GM21423 (cell line): ENCODE data around the gene IGLON5.
A peak's percentile ranks its signal among the peaks of the same experiment; 100 is the strongest.

Source experiments
- ATAC-seq: cut with Tn5 transposase; IDR thresholded peaks from one replicate; pipeline ENCODE4 v1.9.1; 2021; ENCODE audit warnings: mild to moderate bottlenecking, moderate library complexity; ENCODE audit not compliant: unreplicated experiment

Gene IGLON5

GRCh38 chr19:51361239-51361638, 49.8 kb downstream of the IGLON5 start:
- ATAC-seq = no peak

DNA sequence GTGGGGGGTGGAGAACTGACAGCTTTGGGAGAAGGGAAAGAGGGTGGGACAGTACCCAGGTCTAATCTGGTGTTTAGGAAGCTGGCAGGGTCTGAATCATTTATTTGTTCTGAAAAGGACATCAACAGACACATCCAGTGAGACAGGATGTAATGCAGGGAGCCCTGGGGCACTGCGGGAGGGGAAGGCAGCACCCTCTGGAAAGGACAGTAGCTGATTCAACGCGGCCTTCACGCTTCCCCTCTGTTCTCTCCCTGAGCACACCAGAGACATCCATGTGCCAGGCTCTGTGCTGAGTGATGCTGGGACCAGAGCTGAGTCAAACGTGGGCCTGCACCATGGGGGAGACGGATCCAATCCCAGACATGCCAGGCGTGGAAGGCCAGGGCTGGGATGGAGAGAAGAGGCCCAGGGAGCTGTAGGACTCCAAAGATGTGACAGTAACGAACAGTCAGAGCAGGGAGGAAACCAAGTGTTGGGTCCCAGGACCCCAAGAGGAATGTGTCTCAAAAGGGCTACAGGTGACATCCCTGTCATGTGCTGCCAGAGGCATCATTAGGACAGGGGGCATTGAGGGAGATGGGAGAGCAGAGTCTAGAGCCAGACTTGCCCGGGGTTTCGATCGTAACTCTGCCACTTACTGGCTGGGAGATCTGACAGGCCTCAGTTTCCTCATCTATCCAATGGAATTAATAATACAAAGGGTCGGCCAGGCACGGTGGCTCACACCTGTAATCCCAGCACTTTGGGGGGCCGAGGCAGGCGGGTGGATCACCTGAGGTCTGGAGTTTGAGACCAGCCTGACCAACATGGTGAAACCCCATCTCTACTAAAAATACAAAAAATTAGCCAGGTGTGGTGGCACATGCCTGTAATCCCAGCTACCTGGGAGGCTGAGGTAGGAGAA, 53.0 kb downstream of the IGLON5 start:
- no peak for ATAC-seq

GRCh38 chr19:51365211-51365964, 53.9 kb downstream of the IGLON5 start:
- no peak for ATAC-seq

- ATAC-seq = no peak
These were observed 54.5 kb downstream of the IGLON5 start, which contains the start of gene ETFB for GRCh38 chr19:51365965-51366388. ETFB (minus strand) TSS chr19:51366388; CDS start chr19:51366326, 62 bp downstream.

DNA sequence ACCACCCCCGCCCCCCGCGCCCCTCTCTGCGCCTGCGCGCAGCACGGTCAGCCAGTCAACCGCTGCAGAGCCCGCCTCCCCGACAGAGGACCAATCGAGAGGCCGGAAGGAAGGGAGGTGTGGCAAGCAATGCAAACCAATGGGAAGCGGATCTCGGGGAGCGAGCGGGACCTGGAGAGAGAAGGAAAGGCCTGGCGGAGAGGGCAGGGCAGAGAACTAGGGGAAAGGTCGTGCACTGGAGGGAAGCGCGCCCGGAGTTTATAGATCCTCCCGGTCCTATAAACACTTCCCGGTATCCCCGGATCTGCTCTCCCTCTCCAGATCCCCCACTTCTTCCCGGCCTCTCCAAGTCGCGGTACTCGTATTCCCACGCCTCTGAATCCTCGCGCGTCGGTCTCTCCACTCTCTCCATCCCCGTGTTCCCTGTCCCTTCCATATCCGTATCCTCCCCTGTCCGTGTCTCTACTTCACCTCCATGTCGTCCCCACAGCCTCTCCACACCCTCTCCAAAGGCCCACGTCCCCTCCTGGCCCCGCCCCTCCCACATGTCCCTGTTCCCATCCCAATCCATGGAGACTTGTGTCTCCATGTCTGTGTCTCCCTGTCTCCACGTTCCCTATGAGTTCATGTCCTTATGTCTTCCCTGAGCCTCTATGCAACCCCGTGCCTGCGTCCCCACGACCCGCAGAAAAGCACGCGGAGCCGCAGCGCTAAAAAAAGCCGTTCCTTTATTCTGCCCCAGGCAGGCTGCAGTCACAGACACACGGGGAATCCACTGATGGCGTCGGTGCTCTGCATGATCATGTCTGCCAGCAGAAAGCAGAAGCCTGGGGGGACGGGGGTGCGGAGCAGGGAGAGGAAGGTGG, 55.2 kb downstream of the IGLON5 start:
- ATAC-seq = peak; percentile 51

DNA sequence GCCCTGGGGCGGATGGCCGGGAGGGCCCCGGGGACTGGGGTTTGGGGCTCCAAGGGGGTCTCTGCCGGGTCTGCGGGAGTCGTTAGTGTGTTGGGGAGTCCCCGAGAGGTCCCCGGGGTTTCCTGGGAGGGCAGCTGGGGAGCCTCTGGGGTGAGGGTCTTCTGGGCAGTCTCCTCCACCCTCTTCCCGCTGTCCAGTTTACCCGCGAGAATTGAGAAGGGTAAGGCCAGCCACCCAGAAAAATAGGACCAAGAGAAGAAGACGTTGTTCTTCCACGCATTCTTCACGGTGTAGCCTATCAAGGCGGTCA, 55.8 kb downstream of the IGLON5 start:
- ATAC-seq = peak; percentile 7

- peak; percentile 66 for ATAC-seq
These were observed 56.3 kb downstream of the IGLON5 start for GRCh38 chr19:51367565-51368365.

DNA sequence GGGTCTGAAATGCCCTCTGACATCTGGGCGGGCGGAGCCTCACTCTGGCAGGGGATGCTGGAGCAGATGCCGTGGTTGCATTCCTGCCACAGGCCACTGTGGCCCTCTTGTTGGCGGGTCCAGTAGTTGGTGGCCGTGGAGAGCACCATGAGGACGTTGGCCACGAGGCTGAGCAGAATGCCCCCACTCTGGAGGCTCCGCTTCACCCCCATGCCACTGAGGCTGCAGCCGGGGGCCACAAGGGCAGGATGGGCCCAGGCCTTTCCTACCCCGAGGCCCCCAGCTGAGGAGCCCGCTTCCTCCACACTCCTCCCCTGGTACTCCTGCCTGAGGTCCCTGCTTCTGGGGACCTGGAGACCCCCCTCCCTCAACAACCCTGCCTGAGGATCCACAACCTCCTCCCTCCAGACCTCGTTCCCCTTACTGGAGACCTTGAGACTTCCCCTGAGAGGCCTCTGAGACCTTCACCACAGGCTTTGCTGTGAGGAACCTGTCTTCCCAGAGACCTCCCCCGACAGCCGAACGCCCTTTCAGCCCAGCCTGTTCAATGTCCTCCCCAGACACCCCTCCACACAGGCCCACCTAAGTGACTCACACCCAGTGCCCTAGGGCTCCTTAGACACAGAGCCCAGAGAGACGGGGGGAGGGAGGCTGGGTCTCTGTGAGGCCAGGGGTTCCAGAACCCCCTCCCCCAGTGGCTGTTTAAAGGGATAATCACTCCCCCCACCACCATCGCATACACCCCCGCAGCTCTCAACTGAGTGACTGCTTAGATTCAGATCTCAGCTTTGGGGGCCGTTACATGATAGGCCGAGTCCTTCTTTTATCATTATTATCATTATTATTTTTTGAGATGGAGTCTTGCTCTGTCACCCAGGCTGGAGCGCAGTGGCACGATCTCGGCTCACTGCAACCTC, 57.2 kb downstream of the IGLON5 start, which contains the start of gene CLDND2:
Gene CLDND2, minus strand, starts transcription at position 638 of the 917 bp plus-strand sequence. Its CDS starts 426 bp downstream, at position 212.
- ATAC-seq = no peak

DNA sequence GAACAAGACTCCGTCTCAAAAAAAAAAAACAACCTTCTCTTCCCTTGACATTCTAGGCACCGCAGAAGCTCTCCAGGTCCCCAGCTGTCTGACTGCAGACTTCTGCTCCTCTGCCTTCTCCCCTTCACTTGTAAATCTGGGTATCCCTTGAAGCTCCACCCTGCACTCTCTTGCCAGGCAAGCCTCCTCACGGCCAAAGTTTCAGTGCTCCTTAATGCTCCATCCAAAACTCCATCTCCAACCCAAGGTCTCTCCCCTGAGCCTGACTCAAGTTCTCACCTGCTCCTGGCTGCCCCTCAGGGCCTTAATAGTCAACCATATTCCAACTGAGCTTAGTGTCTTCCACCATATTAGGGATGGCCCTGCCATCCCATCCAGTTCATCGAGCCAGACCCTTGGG, 58.8 kb downstream of the IGLON5 start:
- ATAC-seq = no peak

DNA sequence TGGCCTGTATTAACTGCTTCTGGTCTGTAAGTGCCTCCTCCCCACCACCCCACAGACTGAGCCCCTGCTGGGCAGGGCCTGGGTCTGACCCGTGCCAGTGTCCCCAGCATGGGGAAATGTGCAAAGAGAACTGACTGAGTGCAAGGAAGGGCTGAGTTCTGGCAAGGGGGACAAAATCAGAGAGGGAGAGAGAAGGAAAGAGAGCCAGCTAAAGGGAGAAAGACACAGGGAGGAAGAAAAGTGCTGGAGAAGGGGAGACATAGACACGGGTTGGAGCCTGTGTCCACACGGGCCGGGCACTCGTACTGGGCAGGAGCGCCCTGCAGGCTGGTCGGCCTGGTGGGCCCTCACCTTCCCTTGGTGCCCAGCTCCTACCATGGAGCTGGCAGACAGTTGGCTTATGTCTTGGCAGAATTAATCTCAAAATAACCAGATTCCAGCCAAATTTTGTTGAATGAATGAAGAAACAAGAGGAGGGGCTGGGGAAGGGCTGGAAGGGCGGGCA, 59.8 kb downstream of the IGLON5 start:
- no peak for ATAC-seq

GRCh38 chr19:51372021-51372648, 60.7 kb downstream of the IGLON5 start:
- no peak for ATAC-seq

- ATAC-seq = peak; percentile 37
These were observed 61.4 kb downstream of the IGLON5 start, which contains the start of gene NKG7 for GRCh38 chr19:51372649-51373504. NKG7 (minus strand) TSS chr19:51372654; CDS start chr19:51372535, 119 bp downstream.

GRCh38 chr19:51375504-51376221, 64.2 kb downstream of the IGLON5 start:
- ATAC-seq = no peak

DNA sequence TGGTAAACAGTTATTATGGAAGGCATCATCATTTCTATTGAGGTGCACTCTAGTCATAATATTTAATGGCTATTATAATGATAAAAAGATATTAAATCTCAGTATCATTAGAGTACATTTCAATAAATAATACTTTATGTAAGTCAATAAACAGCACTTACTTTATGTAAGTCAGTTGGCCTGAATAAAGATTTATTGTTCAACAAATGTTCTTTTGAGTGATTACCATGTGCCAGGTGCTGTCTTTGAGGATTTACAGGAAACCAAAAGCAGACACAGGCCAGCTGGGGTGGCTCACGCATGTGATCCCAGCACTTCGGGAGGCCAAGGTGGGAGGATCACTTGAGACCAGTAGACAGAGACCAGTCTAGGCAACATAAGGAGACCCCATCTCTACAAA, 66.0 kb downstream of the IGLON5 start:
- ATAC-seq = no peak

- ATAC-seq = no peak
These were observed 68.9 kb downstream of the IGLON5 start for GRCh38 chr19:51380379-51380778.
